Measurements from ENCODE around the gene MAML2. TPM values are rescaled to one million over a fixed set of nuclear protein-coding genes. Genes with fewer than 3 reads are reported as not detected.

Gene MAML2
- total and polyA plus RNA-seq, 4 donors = 0.56 to 2.1 (median 1.4) TPM

GRCh38 chr11:96339706-96340554, 3.1 kb downstream of the MAML2 start:
- no peak for DNase-seq (ENCODE audit: low spot score)
- no peak overlapping the region for H3K4me3 ChIP-seq (ENCODE audit: low read depth in 1 of 3, low read length in 3 of 3)
- TF ChIP-seq SP1 (IDR thresholded peaks at IDR 0.05) (no peak), MAX (IDR thresholded peaks at IDR 0.05) (no peak), NR2F2 (IDR thresholded peaks at IDR 0.05) (no peak), REST (IDR thresholded peaks at IDR 0.05) (no peak), HNF4A (conservative IDR thresholded peaks at IDR 0.05) (no peak), RAD21 (IDR thresholded peaks at IDR 0.05) (no peak)
- WGBS = 78% methylated on average over 7 of the region's 7 CpGs
- H3K9me3 ChIP-seq (ENCODE audit: control insufficient read depth in 4 of 4, low read length in 3 of 4) = no peaks in the 10 kb centered on the region
- peaks cover 2 to 18% (median 6%) of the 10 kb centered on the region in 4 donors for H3K4me1 ChIP-seq (ENCODE audit: control insufficient read depth in 4 of 4, insufficient read depth in 4 of 4, low read length in 3 of 4)
- no peaks in the 10 kb centered on the region for H3K36me3 ChIP-seq (ENCODE audit: control insufficient read depth in 4 of 4, insufficient read depth in 3 of 4, low read depth in 1 of 4, low read length in 3 of 4)
- H3K9ac ChIP-seq (ENCODE audit: low read depth in 1 of 2, low read length in 2 of 2) = no peak overlapping the region
- H3K27me3 ChIP-seq (ENCODE audit: control insufficient read depth in 4 of 4, insufficient read depth in 4 of 4, low read length in 3 of 4) = no peaks in the 10 kb centered on the region
- H3K27ac ChIP-seq (ENCODE audit: low read depth in 1 of 2, low read length in 2 of 2) = peak overlapping the region; percentile 62 to 74

DNA sequence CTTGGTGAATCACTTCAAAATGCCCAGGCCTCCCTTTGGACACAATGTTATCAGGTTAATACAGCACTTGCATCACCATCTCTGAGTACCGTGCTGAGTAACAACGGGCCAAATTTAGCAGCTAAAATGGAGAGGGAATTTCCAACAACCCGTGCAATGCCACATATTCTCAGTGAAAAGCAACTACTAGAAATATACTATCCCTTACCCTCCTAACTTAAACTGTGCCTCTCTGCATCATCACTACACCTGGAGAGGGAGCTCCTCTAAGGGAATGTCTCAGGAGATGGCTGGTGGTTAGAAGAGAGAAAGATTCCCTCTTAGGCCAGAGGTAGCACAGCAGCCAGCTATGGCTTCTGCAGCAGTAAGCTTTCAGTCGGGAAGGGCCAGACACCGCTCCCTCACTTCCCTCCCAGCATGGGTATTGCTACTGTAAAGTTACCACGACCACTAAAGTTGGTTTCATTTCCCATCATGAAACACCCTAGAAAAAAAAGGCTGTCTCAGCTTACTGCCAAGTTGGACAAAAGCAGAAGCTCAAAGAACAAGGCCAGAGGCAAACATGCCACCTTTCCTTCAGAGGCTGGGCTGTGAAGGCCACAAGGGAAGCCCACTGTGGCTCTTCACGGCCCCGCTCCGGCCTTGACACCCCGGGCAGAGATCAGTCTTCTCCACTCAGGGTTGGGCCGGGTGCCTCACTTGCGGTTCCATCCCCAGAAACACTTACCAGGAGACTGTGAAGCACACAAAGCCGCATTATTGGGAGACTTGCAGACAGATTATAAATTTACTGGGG, 3.9 kb downstream of the MAML2 start:
- peak overlapping the region; percentile 62 to 74 for H3K27ac ChIP-seq (ENCODE audit: low read depth in 1 of 2, low read length in 2 of 2)

GRCh38 chr11:96337541-96338431, 5.2 kb downstream of the MAML2 start:
- WGBS = 66% methylated on average over 6 of the region's 6 CpGs
- TF ChIP-seq ATF3 (IDR thresholded peaks at IDR 0.05) (no peak), MAX (IDR thresholded peaks at IDR 0.05) (no peak), RAD21 (IDR thresholded peaks at IDR 0.05) (peak in 1 of 2 donors; percentile 22), GABPA (IDR thresholded peaks at IDR 0.05 in 1 of 2, conservative IDR thresholded peaks at IDR 0.05 in 1 of 2) (no peak)
- Histone ChIP-seq H3K4me1 (ENCODE audit: control insufficient read depth in 4 of 4, insufficient read depth in 4 of 4, low read length in 3 of 4) (peaks cover 2 to 12% (median 6%) of the 10 kb centered on the region in 4 donors), H3K9me3 (ENCODE audit: control insufficient read depth in 4 of 4, low read length in 3 of 4) (no peaks in the 10 kb centered on the region), H3K27me3 (ENCODE audit: control insufficient read depth in 4 of 4, insufficient read depth in 4 of 4, low read length in 3 of 4) (no peaks in the 10 kb centered on the region), H3K36me3 (ENCODE audit: control insufficient read depth in 4 of 4, insufficient read depth in 3 of 4, low read depth in 1 of 4, low read length in 3 of 4) (no peaks in the 10 kb centered on the region), H3K27ac (ENCODE audit: low read depth in 1 of 2, low read length in 2 of 2) (no peak overlapping the region), H3K4me3 (ENCODE audit: low read depth in 1 of 3, low read length in 3 of 3) (no peak overlapping the region), H3K9ac (ENCODE audit: low read depth in 1 of 2, low read length in 2 of 2) (peak overlapping the region in 1 of 2 donors; percentile 49)
- DNase-seq (ENCODE audit: low spot score) = no peak

More for the DNA sequence above, 3.9 kb downstream of the MAML2 start:
- H3K36me3 ChIP-seq (ENCODE audit: control insufficient read depth in 4 of 4, insufficient read depth in 3 of 4, low read depth in 1 of 4, low read length in 3 of 4) = no peaks in the 10 kb centered on the region
- peaks cover 2 to 18% (median 6%) of the 10 kb centered on the region in 4 donors for H3K4me1 ChIP-seq (ENCODE audit: control insufficient read depth in 4 of 4, insufficient read depth in 4 of 4, low read length in 3 of 4)
- H3K9me3 ChIP-seq (ENCODE audit: control insufficient read depth in 4 of 4, low read length in 3 of 4) = no peaks in the 10 kb centered on the region
- peak overlapping the region in 1 of 2 donors; percentile 42 for H3K9ac ChIP-seq (ENCODE audit: low read depth in 1 of 2, low read length in 2 of 2)
- H3K4me3 ChIP-seq (ENCODE audit: low read depth in 1 of 3, low read length in 3 of 3) = no peak overlapping the region
- no peaks in the 10 kb centered on the region for H3K27me3 ChIP-seq (ENCODE audit: control insufficient read depth in 4 of 4, insufficient read depth in 4 of 4, low read length in 3 of 4)
- 54% methylated on average over 13 of the region's 13 CpGs for WGBS
- DNase-seq (ENCODE audit: low spot score) = no peak
- TF ChIP-seq HNF4G (IDR thresholded peaks at IDR 0.05) (no peak), FOXA1 (IDR thresholded peaks at IDR 0.05) (no peak), RAD21 (IDR thresholded peaks at IDR 0.05) (peak; percentile 8 to 30)

All from liver (tissue), 9 donors.